Liver (tissue), 3 donors: ENCODE data around the gene DLL1.

Experiments
- CTCF ChIP-seq: fragments of 150-350 bp; IDR thresholded peaks from 2 replicates; pipeline ENCODE4 v1.5.1; 2017; ENCODE audit warnings: improper control_type of control experiment, low read depth, low read length; ENCODE audit not compliant: missing input control
- FOXA1 ChIP-seq: IDR thresholded peaks from 2 replicates; pipeline ENCODE4 v1.6.1; 2016; ENCODE audit warnings: antibody characterized with exemption
- GABPA ChIP-seq, 2 donors: IDR thresholded peaks in 1 of 2; conservative IDR thresholded peaks in 1 of 2; 2 replicates each; pipeline ENCODE4 v1.6.1; 2016; ENCODE audit warnings: antibody characterized with exemption in 2 of 2, mild to moderate bottlenecking in 1 of 2, moderate library complexity in 1 of 2
- JUND ChIP-seq, 2 donors: IDR thresholded peaks; 2 replicates each; pipeline ENCODE4 v1.6.1; 2016; ENCODE audit warnings: antibody characterized with exemption in 2 of 2
- RAD21 ChIP-seq, 2 donors: IDR thresholded peaks; 2 replicates each; pipeline ENCODE4 v1.6.1; 2016; ENCODE audit warnings: antibody characterized with exemption in 2 of 2, mild to moderate bottlenecking in 2 of 2
- REST ChIP-seq: IDR thresholded peaks from 2 replicates; pipeline ENCODE4 v1.6.1; 2016; ENCODE audit warnings: antibody characterized with exemption, mild to moderate bottlenecking
- RXRA ChIP-seq, 2 donors: IDR thresholded peaks; 2 replicates each; pipeline ENCODE4 v1.6.1; 2017 to 2018; ENCODE audit warnings: antibody characterized with exemption in 2 of 2, mild to moderate bottlenecking in 1 of 2
- SP1 ChIP-seq: IDR thresholded peaks from 2 replicates; pipeline ENCODE4 v1.6.1; 2018; ENCODE audit warnings: antibody characterized with exemption, mild to moderate bottlenecking
- TAF1 ChIP-seq: conservative IDR thresholded peaks from 2 replicates; pipeline ENCODE4 v1.6.1; 2016; ENCODE audit warnings: antibody characterized with exemption, mild to moderate bottlenecking
- YY1 ChIP-seq: IDR thresholded peaks from 2 replicates; pipeline ENCODE4 v1.6.1; 2016; ENCODE audit warnings: antibody characterized with exemption, mild to moderate bottlenecking
- ZBTB33 ChIP-seq: IDR thresholded peaks from 2 replicates; pipeline ENCODE4 v1.6.1; 2016; ENCODE audit warnings: antibody characterized with exemption
- TF ChIP-seq, protein P1 (sequence below): IDR thresholded peaks from 2 replicates; pipeline ENCODE4 v1.6.1; 2016; ENCODE audit warnings: antibody characterized with exemption
- donor health status: healthy.
- donor health status: healthy.

- TF ChIP-seq ZBTB33: no peak
- no peak for TF ChIP-seq SP1
- TF ChIP-seq CTCF: no peak
- TF ChIP-seq, protein P1, sequence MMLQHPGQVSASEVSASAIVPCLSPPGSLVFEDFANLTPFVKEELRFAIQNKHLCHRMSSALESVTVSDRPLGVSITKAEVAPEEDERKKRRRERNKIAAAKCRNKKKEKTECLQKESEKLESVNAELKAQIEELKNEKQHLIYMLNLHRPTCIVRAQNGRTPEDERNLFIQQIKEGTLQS: no peak
- TF ChIP-seq GABPA (IDR thresholded peaks at IDR 0.05 in 1 of 2, conservative IDR thresholded peaks at IDR 0.05 in 1 of 2): no peak
- TF ChIP-seq RAD21 (IDR thresholded peaks at IDR 0.05): no peak
- no peak for TF ChIP-seq TAF1
- no peak for TF ChIP-seq FOXA1
- no peak for TF ChIP-seq YY1
- no peak for TF ChIP-seq REST
- no peak for TF ChIP-seq JUND (IDR thresholded peaks at IDR 0.05)
- no peak for TF ChIP-seq RXRA (IDR thresholded peaks at IDR 0.05)
Measured at GRCh38 chr6:170247178-170247701, 43.6 kb downstream of the DLL1 start.
